ELR (cell line): ENCODE data around the gene RELL1.

Experiments used
- DNase-seq: peaks from one replicate; pipeline ENCODE4 v3.0.0-alpha.2; 2015; ENCODE audit warnings: low read depth

The RELL1 gene

DNA sequence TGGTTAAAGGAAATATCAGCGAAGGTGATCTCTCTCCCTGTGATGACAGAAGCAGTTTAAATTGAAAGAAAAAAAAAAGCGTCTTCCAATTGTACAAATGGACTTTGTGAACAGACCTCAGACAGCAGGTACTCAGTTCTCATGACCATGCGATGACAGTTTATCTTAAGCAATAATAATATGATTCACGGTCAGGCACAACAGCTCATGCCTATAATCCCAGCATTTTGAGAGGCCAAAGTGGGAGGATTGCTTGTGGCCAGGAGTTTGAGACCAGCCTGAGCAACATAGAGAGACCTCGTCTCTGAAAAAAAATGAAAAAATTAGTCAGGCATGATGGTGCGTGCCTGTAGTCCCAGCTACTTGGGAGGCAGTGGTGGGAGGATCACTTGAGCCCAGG is 51.0 kb downstream of the RELL1 start:
- DNase-seq = peak; percentile 24

GRCh38 chr4:37634180-37634579 is 52.0 kb downstream of the RELL1 start:
- no peak for DNase-seq

DNA sequence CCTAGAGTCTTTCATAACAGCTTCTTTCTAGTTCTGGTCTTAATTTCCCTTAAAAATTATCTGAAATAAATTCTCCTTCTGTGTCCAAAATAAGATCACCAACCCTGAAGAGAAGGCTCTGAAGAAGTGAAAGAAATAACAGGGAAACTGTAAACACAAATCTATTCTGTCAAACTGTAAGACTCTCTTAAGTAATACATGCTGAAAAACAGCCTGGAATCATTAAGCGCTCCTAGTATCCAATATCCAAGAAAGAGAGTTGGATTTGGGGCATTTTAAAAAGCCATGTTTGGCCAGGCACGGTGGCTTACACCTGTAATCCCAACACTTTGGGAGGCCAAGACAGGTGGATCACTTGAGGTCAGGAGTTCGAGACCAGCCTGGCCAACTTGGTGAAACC is 53.3 kb downstream of the RELL1 start:
- DNase-seq = no peak

DNA sequence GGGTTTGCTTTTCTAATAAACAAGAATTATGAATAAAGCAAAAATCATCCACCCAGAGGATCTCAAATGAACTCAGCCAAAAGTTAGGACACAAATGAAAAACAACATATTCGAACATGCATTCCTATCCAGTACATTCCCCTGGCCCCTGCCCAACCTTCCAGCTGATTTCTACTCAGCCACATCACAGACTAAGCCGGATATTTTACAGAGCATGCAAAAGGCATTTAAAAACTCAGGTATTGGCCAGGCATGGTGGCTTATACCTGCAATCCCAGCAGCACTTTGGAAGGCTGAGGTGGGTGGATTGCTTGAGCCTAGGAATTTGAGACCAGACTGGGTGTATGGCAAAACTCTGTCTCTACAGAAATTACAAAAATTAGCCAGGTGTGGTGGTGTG is 54.6 kb downstream of the RELL1 start:
- DNase-seq = no peak

DNA sequence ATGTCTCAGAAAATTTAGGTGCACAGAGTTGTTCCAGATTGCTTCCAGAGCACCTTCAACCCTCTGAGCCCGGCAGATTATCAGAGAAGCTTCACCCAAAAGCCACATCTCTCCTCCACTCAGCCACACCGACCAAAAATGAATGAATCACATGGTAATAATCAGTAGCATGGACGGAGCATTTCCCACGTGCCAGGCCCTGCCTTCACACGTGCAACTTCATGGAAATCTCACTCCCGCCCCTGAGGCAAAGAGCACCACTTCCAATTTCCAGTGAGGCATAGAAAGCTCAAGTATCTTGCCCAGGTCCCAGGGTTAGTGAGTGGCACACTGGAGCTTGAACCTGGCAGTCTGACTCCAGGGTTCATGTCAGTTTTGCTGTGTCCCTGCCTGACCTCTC is 56.5 kb downstream of the RELL1 start:
- DNase-seq = no peak

- DNase-seq = peak; percentile 90
Observed at GRCh38 chr4:37628977-37629609, 57.1 kb downstream of the RELL1 start.

DNA sequence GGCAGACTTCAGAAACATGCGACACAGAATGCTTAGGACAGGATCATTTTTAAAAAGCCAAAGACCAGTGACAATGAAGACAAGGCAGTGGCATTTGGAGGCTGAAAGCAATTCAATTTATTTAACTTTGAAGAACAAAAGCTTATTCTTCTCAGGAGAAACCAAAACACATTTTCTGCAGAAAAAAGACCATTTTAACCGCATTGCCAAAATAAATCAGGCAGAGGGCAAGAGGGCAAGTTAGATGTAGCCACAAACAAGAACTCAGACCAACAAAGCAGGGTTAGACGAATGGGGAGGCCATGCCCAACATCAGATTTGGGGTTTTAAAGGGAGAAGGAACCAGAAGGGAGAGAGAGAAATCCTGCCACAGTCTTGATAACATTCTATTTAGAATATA is 58.9 kb downstream of the RELL1 start:
- DNase-seq = no peak

DNA sequence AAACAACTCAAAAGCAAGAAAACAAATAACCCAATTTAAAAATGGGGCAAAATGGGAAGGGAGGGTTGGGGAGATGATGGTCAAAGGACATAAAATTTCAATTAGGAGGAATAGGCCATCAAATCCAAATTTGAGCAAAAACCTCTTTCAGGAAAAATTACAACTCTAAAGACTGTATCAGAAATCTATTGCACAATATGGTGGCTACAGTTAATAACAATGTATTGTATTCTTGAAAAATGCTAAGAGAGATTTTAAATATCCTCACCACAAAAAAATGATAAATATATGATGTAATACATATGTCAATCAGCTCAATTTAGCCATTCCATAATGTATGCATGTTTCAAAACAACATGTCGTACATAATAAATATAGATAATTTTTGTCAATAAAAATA is 60.7 kb downstream of the RELL1 start:
- no peak for DNase-seq

- DNase-seq = no peak
Observed at GRCh38 chr4:37623940-37624339, 62.2 kb downstream of the RELL1 start.

- DNase-seq = no peak
Observed at GRCh38 chr4:37623125-37623524, 63.1 kb downstream of the RELL1 start.

DNA sequence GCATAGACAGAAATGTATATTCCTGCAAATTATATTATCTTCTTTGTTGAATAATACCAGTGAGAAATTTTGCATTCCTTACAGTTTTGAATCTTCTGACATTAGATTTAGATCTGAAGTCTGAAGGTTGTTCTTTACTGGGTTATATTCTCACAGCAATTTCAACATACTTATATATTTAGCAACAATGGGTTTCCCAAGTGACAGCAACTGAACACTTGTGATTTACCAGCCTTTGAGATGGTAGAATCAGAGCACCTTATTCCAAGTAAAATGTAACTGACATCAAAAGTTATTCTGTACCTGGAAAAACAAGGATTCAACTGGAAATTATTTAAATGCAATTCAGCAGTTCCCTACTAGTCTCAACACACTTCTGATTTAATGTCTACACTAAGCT is 66.0 kb downstream of the RELL1 start:
- DNase-seq = no peak

DNA sequence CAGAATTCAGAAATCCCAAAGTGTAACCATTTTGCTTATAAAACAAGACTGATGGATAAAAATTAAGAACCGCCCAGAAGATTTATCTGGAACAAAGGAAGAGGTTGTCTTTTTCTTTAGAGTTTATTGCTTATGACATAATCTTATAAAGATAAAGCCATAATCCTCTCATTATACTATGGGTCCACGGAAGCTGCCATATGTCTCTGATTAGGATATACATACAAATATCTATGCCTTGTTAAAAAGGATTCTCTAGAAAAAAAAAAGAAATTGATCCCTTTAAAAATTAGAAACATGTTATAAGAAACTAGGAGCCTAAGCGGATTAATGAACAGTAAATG is 70.5 kb downstream of the RELL1 start:
- no peak for DNase-seq

DNA sequence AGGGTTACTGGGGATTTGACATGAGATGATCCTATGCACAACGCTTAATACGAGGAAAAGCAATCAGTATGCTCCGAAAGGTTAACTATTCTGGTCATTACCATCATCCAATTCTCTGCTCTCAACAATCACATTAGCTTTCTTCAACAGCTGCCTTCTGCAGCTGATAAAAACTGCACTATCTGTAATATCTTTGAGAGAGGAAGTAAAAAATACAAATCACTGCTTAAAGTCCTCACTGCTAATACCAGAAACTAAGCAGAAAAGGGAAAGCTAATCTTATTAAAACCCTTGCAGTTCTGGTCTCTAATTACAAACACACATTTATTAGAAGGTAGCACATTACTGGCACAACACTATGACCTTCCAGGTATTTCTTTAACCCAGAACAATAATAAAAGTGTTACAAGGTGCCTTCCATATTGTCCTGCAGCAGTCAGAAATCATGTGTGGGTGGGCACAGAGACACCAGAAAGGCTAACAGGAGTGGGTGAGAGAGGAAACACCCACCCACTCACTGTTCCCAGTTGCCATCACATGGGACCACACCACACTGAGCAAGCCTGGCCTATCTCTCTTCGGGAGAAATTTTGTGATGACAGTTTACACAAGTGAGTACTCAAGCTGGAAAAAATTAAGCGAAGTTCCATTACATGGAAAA is 71.0 kb downstream of the RELL1 start:
- DNase-seq = no peak

DNA sequence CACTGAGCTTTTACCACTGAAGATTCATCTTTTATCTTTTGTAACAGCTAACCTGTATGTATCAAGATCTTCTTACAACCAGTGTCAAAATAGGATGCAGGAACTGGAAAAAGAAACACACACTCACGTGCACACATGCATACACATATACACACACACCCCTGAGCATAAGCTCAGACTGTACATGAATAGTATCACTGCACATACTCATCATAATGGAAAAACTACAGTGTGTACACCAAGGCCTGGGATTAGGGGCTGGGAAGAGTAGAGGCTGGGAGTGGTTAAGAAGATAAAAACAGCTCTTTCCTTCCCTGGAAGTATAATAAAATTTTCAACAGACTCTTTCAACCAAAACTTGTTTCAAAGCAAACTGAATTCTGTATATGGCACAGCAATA is 73.4 kb downstream of the RELL1 start:
- no peak for DNase-seq

- no peak for DNase-seq
Observed at GRCh38 chr4:37609626-37610025, 76.5 kb downstream of the RELL1 start.

- no peak for DNase-seq
Observed at GRCh38 chr4:37607018-37607417, 79.2 kb downstream of the RELL1 start.

DNA sequence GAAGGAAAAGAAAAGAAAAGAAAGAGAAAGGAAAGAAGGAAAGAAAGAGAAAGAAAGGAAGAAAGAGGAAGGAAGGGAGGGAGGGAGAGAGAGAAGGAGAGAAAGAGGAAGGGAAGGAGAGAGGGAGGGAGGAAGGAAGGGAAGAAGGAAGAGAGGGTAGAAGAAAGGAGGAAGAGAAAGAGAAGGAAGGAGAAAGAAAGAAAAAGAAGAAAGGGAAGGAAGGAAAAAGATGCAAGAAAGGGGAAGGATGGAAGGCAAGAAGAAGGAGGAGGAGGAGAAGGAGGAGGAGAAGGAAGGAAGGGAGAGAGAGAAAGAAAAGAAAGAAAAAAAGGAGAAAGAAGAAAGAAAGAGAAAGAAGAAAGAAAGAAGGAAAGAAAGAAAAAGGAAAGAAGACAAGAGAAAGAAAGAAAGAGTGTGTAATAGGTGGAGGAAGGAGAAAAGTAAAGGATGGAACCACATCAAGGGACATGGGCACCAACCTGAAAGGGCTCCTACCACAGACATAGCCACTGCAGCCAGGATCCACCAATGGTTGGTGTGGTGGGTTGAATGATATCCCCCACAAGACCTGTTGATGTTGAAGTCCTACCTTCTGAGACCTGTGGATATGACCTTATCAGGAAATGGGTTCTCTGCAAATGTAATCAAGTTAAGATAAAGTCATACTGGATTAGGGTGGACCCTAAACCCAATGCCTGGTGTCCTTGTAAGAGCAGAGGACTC is 80.2 kb downstream of the RELL1 start:
- DNase-seq = no peak

GRCh38 chr4:37604461-37604860 is 81.7 kb downstream of the RELL1 start:
- peak; percentile 73 for DNase-seq

- no peak for DNase-seq
Observed at GRCh38 chr4:37603711-37604110, 82.5 kb downstream of the RELL1 start.

GRCh38 chr4:37603070-37603468 is 83.1 kb downstream of the RELL1 start:
- peak; percentile 75 for DNase-seq

DNA sequence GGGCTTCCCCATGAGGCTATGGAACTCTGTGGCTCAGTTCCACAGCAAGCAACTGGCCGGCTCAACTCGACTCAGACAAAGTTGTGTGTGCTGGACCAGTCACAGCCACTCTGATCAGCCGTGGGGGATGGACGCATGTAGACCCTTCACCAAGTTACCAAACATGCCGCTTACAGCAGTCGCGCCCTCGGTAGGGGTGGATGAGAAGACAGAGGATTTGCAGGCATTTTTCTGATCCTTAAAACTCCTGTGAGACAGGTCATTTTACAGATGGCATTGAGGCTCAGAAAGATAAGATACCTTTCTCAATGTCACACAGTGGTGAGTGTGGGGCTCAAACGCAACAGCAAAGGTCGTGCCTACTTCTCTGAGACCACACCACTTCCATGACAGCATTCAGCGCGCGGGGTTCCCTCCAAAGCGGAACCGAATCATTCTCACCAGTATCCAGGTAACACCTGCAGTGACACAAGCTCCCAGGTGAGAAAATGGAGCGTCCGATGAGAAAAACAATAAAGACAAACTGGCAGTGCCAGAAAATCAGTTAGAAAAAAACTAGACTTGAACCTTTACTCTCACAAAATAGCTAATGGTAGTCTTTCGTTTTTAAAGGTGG is 83.6 kb downstream of the RELL1 start:
- no peak for DNase-seq

- DNase-seq = peak; percentile 26
Observed at GRCh38 chr4:37601531-37601930, 84.6 kb downstream of the RELL1 start.

DNA sequence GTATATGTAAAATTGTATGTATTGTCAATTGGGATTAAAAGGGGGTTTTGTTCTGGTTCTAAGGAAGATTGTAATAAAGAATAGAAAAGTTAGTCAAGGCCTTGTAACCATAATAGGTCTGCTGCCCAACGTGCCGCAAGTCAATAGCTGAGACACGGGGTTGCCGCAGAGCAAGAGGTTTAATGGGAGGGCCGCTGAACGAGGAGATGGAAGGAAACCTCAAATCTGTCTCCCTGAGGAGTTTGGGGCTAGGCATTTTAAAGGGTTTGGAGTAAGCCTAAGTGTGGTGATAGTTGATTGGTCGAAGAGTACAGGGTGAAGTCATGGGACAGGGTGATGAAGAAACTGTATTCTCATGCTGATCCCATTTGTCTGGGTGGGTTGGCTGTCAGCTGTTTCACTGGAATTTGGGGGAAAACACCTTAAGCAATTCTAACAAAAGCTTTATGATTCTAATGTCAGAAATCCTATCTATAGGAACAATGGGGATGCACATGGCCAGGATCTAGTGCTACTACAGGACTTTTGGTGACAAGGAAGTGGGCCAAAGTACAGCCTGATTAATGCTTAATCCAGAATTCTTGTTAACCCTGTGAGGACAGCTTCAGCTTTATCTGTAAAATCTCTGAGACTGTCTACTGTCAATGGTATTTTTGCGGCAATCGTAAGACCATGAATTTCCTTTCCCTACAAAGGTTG is 86.9 kb downstream of the RELL1 start:
- no peak for DNase-seq
